Chondrocyte (in vitro differentiated cells): ENCODE results near the gene GABRA5. TPM values are rescaled to one million over a fixed set of nuclear protein-coding genes. Genes with fewer than 3 reads are reported as not detected.

Experiments
- DNase-seq: peaks from one replicate; pipeline ENCODE4 v3.0.0; 2021; ENCODE audit warnings: mixed read lengths, low spot score
- H3K27ac Mint-ChIP-seq: one replicate; pipeline ENCODE4 v1.8.0; 2021; ENCODE audit warnings: mild to moderate bottlenecking, moderate library complexity, mixed read lengths; ENCODE audit not compliant: unreplicated experiment
- H3K27me3 Mint-ChIP-seq: 2 replicates; pipeline ENCODE4 v1.8.0; 2021; ENCODE audit warnings: low read depth, mixed read lengths
- H3K36me3 Mint-ChIP-seq: 2 replicates; pipeline ENCODE4 v1.8.0; 2021; ENCODE audit warnings: low read depth, mixed read lengths
- H3K4me1 Mint-ChIP-seq: 2 replicates; pipeline ENCODE4 v1.8.0; 2021; ENCODE audit warnings: low read depth, mild to moderate bottlenecking, mixed read lengths
- H3K4me3 Mint-ChIP-seq: one replicate; pipeline ENCODE4 v1.8.0; 2021; ENCODE audit warnings: mild to moderate bottlenecking, moderate library complexity, mixed read lengths; ENCODE audit not compliant: unreplicated experiment
- H3K9me3 Mint-ChIP-seq: 2 replicates; pipeline ENCODE4 v1.8.0; 2021; ENCODE audit warnings: low read depth, mixed read lengths
- CTCF ChIP-seq: fragments of 200-600 bp; sonication (generic); IDR thresholded peaks from 2 replicates; pipeline ENCODE4 v1.5.0; 2021; ENCODE audit warnings: antibody characterized with exemption, mild to moderate bottlenecking, moderate library complexity
- total RNA-seq: library from RNA; stranded (reverse); gene quantifications from 3 replicates; pipeline ENCODE4 v1.2.1, GENCODE V29; 2021

The GABRA5 gene
- total RNA-seq, 1 donor from 2014 or later: 0.30 TPM

- no peak for DNase-seq
- Mint-ChIP-seq H3K27me3 (no peaks in the 10 kb centered on the region), H3K4me3 (no peak overlapping the region), H3K27ac (no peak overlapping the region), H3K9me3 (no peaks in the 10 kb centered on the region), H3K36me3 (no peaks in the 10 kb centered on the region), H3K4me1 (no peaks in the 10 kb centered on the region)
- no peak for TF ChIP-seq CTCF
These were observed 77.0 kb downstream of the GABRA5 start for GRCh38 chr15:26943866-26944265.

GRCh38 chr15:26945046-26945445 is 78.2 kb downstream of the GABRA5 start:
- Mint-ChIP-seq H3K9me3 (no peaks in the 10 kb centered on the region), H3K27ac (no peak overlapping the region), H3K36me3 (no peaks in the 10 kb centered on the region), H3K4me1 (no peaks in the 10 kb centered on the region), H3K4me3 (no peak overlapping the region), H3K27me3 (no peaks in the 10 kb centered on the region)
- no peak for DNase-seq
- no peak for TF ChIP-seq CTCF

- Mint-ChIP-seq H3K9me3 (peaks cover 14% of the 10 kb centered on the region), H3K4me3 (no peak overlapping the region), H3K36me3 (no peaks in the 10 kb centered on the region), H3K4me1 (no peaks in the 10 kb centered on the region), H3K27ac (no peak overlapping the region), H3K27me3 (peaks cover 2% of the 10 kb centered on the region)
- TF ChIP-seq CTCF: no peak
- no peak for DNase-seq
These were observed 83.1 kb downstream of the GABRA5 start for GRCh38 chr15:26950001-26950400.

GRCh38 chr15:26954403-26954802 is 87.5 kb downstream of the GABRA5 start:
- Mint-ChIP-seq H3K27ac (no peak overlapping the region), H3K4me1 (no peaks in the 10 kb centered on the region), H3K36me3 (no peaks in the 10 kb centered on the region), H3K27me3 (peaks cover 5% of the 10 kb centered on the region), H3K4me3 (no peak overlapping the region), H3K9me3 (peaks cover 16% of the 10 kb centered on the region)
- TF ChIP-seq CTCF: no peak
- DNase-seq: no peak

GRCh38 chr15:26967719-26968269 is 100.9 kb downstream of the GABRA5 start:
- TF ChIP-seq CTCF: no peak
- no peaks in the 10 kb centered on the region for H3K36me3 Mint-ChIP-seq
- peak overlapping the region; percentile 51 for H3K27ac Mint-ChIP-seq
- peaks cover 2% of the 10 kb centered on the region for H3K4me1 Mint-ChIP-seq
- H3K27me3 Mint-ChIP-seq: peaks cover 36% of the 10 kb centered on the region
- no peaks in the 10 kb centered on the region for H3K9me3 Mint-ChIP-seq
- H3K4me3 Mint-ChIP-seq: peak overlapping the region; percentile 74
- no peak for DNase-seq
